GM19455 (cell line): ENCODE data around the gene MYL10.

Experiments
- ATAC-seq: cut with Tn5 transposase; IDR thresholded peaks from one replicate; pipeline ENCODE4 v1.9.1; 2021; ENCODE audit not compliant: unreplicated experiment

MYL10 gene

GRCh38 chr7:101575721-101576120 lies 53.4 kb downstream of the MYL10 start:
- ATAC-seq = no peak

GRCh38 chr7:101575168-101575567 lies 53.9 kb downstream of the MYL10 start:
- ATAC-seq = no peak

- no peak for ATAC-seq
These were observed 56.9 kb downstream of the MYL10 start for GRCh38 chr7:101572156-101572555.

GRCh38 chr7:101567230-101567629 lies 61.9 kb downstream of the MYL10 start:
- ATAC-seq = no peak

GRCh38 chr7:101565601-101566209 lies 63.4 kb downstream of the MYL10 start:
- no peak for ATAC-seq

- ATAC-seq = no peak
These were observed 64.3 kb downstream of the MYL10 start for GRCh38 chr7:101564778-101565211.

- ATAC-seq = no peak
These were observed 64.9 kb downstream of the MYL10 start for GRCh38 chr7:101563943-101564777.
